GM23248 (cell line): ENCODE measurements around the gene SMCHD1. TPM values are rescaled to one million over a fixed set of nuclear protein-coding genes. Genes with fewer than 3 reads are reported as not detected.
"Not testable (repeated sequence)": the region's sequence is repeated elsewhere in the genome, so short reads cannot be mapped to it uniquely, and the experiment has no call there.

Source experiments
- DNase-seq: peaks from one replicate; pipeline ENCODE4 v3.0.0-alpha.2; 2015
- H2AFZ ChIP-seq: fragments of 200-600 bp; sonication (generic); 2 replicates; pipeline ENCODE4 v1.6.1; 2016; ENCODE audit warnings: antibody characterized with exemption
- H3F3A ChIP-seq: fragments of 200-600 bp; sonication (generic); 2 replicates; pipeline ENCODE4 v1.6.1; 2016; ENCODE audit warnings: mild to moderate bottlenecking, antibody characterized with exemption, mixed run types; ENCODE audit not compliant: insufficient read depth
- H3K27ac ChIP-seq: fragments of 200-600 bp; sonication (generic); 2 replicates; pipeline ENCODE4 v1.5.1; 2016; ENCODE audit warnings: mild to moderate bottlenecking
- H3K27me3 ChIP-seq: fragments of 200-600 bp; sonication (generic); replicated peaks from 2 replicates; pipeline ENCODE4 v1.6.1; 2016; ENCODE audit warnings: mild to moderate bottlenecking; ENCODE audit not compliant: insufficient read depth
- H3K36me3 ChIP-seq: fragments of 200-600 bp; sonication (generic); 2 replicates; pipeline ENCODE4 v1.6.1; 2016; ENCODE audit warnings: low read depth, mild to moderate bottlenecking
- H3K4me1 ChIP-seq: fragments of 200-600 bp; sonication (generic); 2 replicates; pipeline ENCODE4 v1.6.1; 2016; ENCODE audit warnings: mild to moderate bottlenecking; ENCODE audit not compliant: insufficient read depth
- H3K4me2 ChIP-seq: fragments of 200-600 bp; sonication (generic); one replicate; pipeline ENCODE4 v1.6.1; 2016; ENCODE audit warnings: mild to moderate bottlenecking; ENCODE audit not compliant: unreplicated experiment
- H3K4me3 ChIP-seq: fragments of 200-600 bp; sonication (generic); 2 replicates; pipeline ENCODE4 v1.5.1; 2016; ENCODE audit warnings: mild to moderate bottlenecking
- H3K79me2 ChIP-seq: fragments of 200-600 bp; sonication (generic); 2 replicates; pipeline ENCODE4 v1.6.1; 2016; ENCODE audit warnings: mild to moderate bottlenecking; ENCODE audit not compliant: insufficient read depth
- H3K9ac ChIP-seq: fragments of 200-600 bp; sonication (generic); 2 replicates; pipeline ENCODE4 v1.6.1; 2016; ENCODE audit warnings: mild to moderate bottlenecking
- H3K9me2 ChIP-seq: fragments of 200-600 bp; sonication (generic); 2 replicates; pipeline ENCODE4 v1.6.1; 2016; ENCODE audit warnings: mixed run types, mild to moderate bottlenecking, moderate library complexity; ENCODE audit not compliant: insufficient read depth
- H3K9me3 ChIP-seq: fragments of 200-600 bp; sonication (generic); one replicate; pipeline ENCODE4 v1.6.1; 2017; ENCODE audit warnings: low read depth
- H4K20me1 ChIP-seq: fragments of 200-600 bp; sonication (generic); 2 replicates; pipeline ENCODE4 v1.6.0; 2016; ENCODE audit not compliant: insufficient read depth
- EZH2 ChIP-seq: fragments of 200-600 bp; sonication (generic); IDR thresholded peaks from 2 replicates; pipeline ENCODE4 v1.6.1; 2018; ENCODE audit warnings: antibody characterized with exemption, mild to moderate bottlenecking; ENCODE audit not compliant: insufficient read depth, poor library complexity, severe bottlenecking
- EZH2phosphoT487 ChIP-seq: fragments of 200-600 bp; sonication (generic); IDR thresholded peaks from 2 replicates; pipeline ENCODE4 v1.6.1; 2018; ENCODE audit warnings: antibody characterized with exemption, moderate library complexity, mild to moderate bottlenecking, low read depth; ENCODE audit not compliant: insufficient read depth
- WGBS, 2 experiments: methylation state at CpG; one replicate each; pipeline ENCODE4 v1.1.6; 2015 to 2017; ENCODE audit warnings: low lambda C conversion rate in 2 of 2, low coverage in 1 of 2; ENCODE audit errors: missing lambda C conversion rate in 2 of 2; 5-methylcytosine and 5-hydroxymethylcytosine counted together
- in situ Hi-C: fragments of 300-500 bp; cut with MboI; formaldehyde crosslinking; loops from 2 replicates; pipeline ENCODE4 v1.15.0; 2020
- polyA plus RNA-seq: library from polyadenylated mRNA; unstranded; fragments of >200 nt; fragmentation: Nextera tagmentation; extraction: Ambion mirVana; gene quantifications from 2 replicates; pipeline ENCODE4 v1.2.1, GENCODE V29; 2016
- total RNA-seq: library from RNA; depleted of rRNA; stranded (reverse); fragments of >200 nt; shearing (Covaris generic); gene quantifications from 2 replicates; pipeline ENCODE4 v1.2.3, GENCODE V29; 2014

The SMCHD1 gene
- total and polyA plus RNA-seq, 2 experiments from 2014 or later = 6.4 to 34.0 TPM

- TF ChIP-seq EZH2phosphoT487 (no peak), EZH2 (no peak)
- in situ Hi-C loops = no loop called here
- H3K4me2 ChIP-seq = no peak overlapping the region
These were observed 150.7 kb downstream of the SMCHD1 start for GRCh38 chr18:2805970-2806943.

GRCh38 chr18:2808640-2809039 lies 153.1 kb downstream of the SMCHD1 start:
- H3K79me2 ChIP-seq, in situ Hi-C loops, H3F3A ChIP-seq, DNase-seq, H3K4me3 ChIP-seq, H3K9ac ChIP-seq, H3K4me2 ChIP-seq, H3K4me1 ChIP-seq, H3K9me2 ChIP-seq, H3K36me3 ChIP-seq, H4K20me1 ChIP-seq, H3K9me3 ChIP-seq, H3K27ac ChIP-seq, H3K27me3 ChIP-seq, H2AFZ ChIP-seq: not testable (repeated sequence)
- 95 to 96% methylated on average over 2 of the region's 2 CpGs for WGBS, 2 experiments

More at GRCh38 chr18:2805970-2806943, 150.7 kb downstream of the SMCHD1 start:
- Histone ChIP-seq H3K27ac (no peak overlapping the region), H3K36me3 (no peaks in the 10 kb centered on the region; the same call in 1 of the 2 replicates), H4K20me1 (no peaks in the 10 kb centered on the region), H3K4me1 (peaks cover 9% of the 10 kb centered on the region; the same call in 1 of the 2 replicates), H3K79me2 (no peaks in the 10 kb centered on the region), H3K9ac (peak overlapping the region; percentile 1; the same call in 1 of the 2 replicates), H3K9me2 (no peaks in the 10 kb centered on the region), H3K27me3 (no peaks in the 10 kb centered on the region), H3K9me3 (no peaks in the 10 kb centered on the region), H3F3A (peaks cover 6% of the 10 kb centered on the region; the same call in 1 of the 2 replicates), H3K4me3 (no peak overlapping the region), H2AFZ (no peak overlapping the region)
- 88 to 91% methylated on average over 8 of the region's 8 CpGs for WGBS, 2 experiments
- peak; percentile 71 for DNase-seq

- WGBS, 2 experiments = 96 to 97% methylated on average over 6 of the region's 6 CpGs
- H3K79me2 ChIP-seq, H3K9me2 ChIP-seq, H3K4me1 ChIP-seq, H3K27ac ChIP-seq, H3K9ac ChIP-seq, H3K9me3 ChIP-seq, H3K4me3 ChIP-seq, H2AFZ ChIP-seq, H3F3A ChIP-seq, H4K20me1 ChIP-seq, in situ Hi-C loops, H3K4me2 ChIP-seq, H3K36me3 ChIP-seq, DNase-seq, H3K27me3 ChIP-seq: not testable (repeated sequence)
These were observed 154.2 kb downstream of the SMCHD1 start for GRCh38 chr18:2809666-2810183.

- Histone ChIP-seq H3K27ac (no peak overlapping the region), H3K9me3 (no peaks in the 10 kb centered on the region), H3K4me3 (no peak overlapping the region), H3K36me3 (no peaks in the 10 kb centered on the region), H2AFZ (no peak overlapping the region), H3K27me3 (no peaks in the 10 kb centered on the region), H3K9me2 (no peaks in the 10 kb centered on the region), H3F3A (no peaks in the 10 kb centered on the region), H3K79me2 (no peaks in the 10 kb centered on the region), H3K4me2 (no peak overlapping the region), H3K4me1 (peaks cover 1% of the 10 kb centered on the region; the same call in 1 of the 2 replicates), H3K9ac (no peak overlapping the region), H4K20me1 (no peaks in the 10 kb centered on the region)
- TF ChIP-seq EZH2phosphoT487 = no peak
- TF ChIP-seq EZH2 = no peak
- WGBS, 2 experiments = 91 to 100% methylated on average over 1 of the region's 1 CpG
- in situ Hi-C loops = no loop called here
- no peak for DNase-seq
These were observed 155.9 kb downstream of the SMCHD1 start for GRCh38 chr18:2811416-2811815.
